Measurements from ENCODE around the gene SLC3A2. TPM values are rescaled to one million over a fixed set of nuclear protein-coding genes. Genes with fewer than 3 reads are reported as not detected.
A peak's percentile ranks its signal among the peaks of the same experiment; 100 is the strongest.

SLC3A2 gene
- total and polyA plus RNA-seq, 5 donors from 2014 or later, result 158 to 277 (median 169) TPM

DNA sequence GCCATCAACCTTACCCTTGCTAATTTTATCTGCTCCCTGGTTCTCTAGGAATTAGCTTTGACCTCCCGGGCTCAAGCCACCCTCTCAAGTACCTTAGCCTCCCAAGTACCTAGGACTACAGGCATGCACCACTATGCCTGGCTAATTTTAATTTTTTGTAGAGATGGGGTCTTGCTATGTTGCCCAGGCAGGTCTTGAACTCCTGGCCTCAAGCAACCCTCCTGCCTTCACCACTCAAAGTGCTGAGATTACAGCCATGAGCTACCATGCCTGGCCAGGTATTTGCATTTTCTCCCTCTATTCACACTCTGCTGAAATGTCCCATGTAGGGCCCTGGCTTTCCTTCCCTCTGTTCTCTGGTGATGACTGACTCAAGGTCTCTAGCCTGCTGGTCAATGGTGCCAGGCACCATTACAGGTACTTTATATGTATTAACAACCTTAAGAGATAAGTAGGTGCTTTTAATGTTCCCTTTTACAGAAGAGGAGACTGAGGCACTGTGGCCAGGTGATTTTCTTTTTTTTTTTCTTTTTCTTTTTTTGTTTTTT is 32.9 kb upstream of the SLC3A2 start:
- Mint-ChIP-seq H3K4me3 (peak overlapping the region in 2 of 4 donors; percentile 10 to 11), H3K9me3 (no peaks in the 10 kb centered on the region)
- no peaks in the 10 kb centered on the region for H3K9me3 ChIP-seq (ENCODE audit: control insufficient read depth in 2 of 2, low read length in 2 of 2)

DNA sequence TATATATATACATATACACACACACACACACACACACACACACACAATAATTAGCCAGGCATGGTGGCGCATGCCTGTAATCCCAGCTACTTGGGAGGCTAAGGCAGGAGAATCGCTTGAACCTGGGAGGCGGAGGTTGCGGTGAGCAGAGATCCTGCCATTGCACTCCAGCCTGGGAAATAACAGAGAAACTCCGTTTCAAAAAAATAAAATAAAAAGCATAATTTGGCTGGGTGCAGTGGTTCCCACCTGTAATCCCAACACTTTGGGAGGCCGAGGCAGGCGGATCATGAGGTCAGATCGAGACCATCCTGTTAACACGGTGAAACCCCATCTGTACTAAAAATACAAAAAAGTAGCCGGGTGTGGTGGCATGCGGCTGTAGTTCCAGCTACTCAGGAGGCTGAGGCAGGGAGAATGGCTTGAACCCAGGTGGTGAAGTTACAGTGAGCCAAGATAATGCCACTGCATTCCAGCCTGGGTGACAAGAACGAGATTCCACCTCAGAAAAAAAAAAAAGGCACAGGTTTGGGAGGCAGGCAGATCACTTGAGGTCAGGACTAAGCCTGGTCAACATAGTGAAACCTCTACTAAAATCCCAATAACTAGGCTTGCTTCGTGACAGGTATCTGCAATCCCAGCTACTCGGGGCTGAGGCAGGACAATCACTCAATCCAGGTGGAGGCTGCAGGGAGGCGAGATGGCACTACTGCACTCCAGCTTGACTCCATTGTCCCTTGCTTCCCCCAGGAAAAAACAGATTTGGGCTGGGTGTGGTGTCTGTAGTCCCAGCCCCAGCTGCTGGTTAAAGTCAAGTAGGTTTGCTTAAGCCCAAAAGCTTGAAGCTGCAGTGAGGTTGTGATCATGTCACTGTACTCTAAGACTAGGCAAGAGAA is 29.5 kb upstream of the SLC3A2 start:
- peaks cover 35% of the 10 kb centered on the region for H3K36me3 ChIP-seq (ENCODE audit: control insufficient read depth, insufficient read depth, low read length)
- ATAC-seq (ENCODE audit: low read depth in 2 of 2), result no peak
- Mint-ChIP-seq H3K27ac (peak overlapping the region; percentile 75 to 91 (median 79)), H3K36me3 (peaks cover 35% of the 10 kb centered on the region), H3K27me3 (no peaks in the 10 kb centered on the region), H3K9me3 (no peaks in the 10 kb centered on the region), H3K4me3 (peak overlapping the region; percentile 11 to 96 (median 42)), H3K4me1 (peaks cover 18 to 55% (median 35%) of the 10 kb centered on the region in 4 donors)
- H3K9me3 ChIP-seq (ENCODE audit: control insufficient read depth in 2 of 2, low read length in 2 of 2), result no peaks in the 10 kb centered on the region
- H3K4me1 ChIP-seq (ENCODE audit: control insufficient read depth, insufficient read depth, low read length, poor library complexity, severe bottlenecking), result peaks cover 33% of the 10 kb centered on the region
- H3K27me3 ChIP-seq (ENCODE audit: control insufficient read depth, insufficient read depth, low read length), result no peaks in the 10 kb centered on the region
- peak overlapping the region; percentile 47 for H3K27ac ChIP-seq (ENCODE audit: insufficient read depth, low read length, poor library complexity, severe bottlenecking)
- H3K4me3 ChIP-seq (ENCODE audit: low read depth, low read length), result peak overlapping the region; percentile 21
- peak in 1 of 3 donors; percentile 34 for DNase-seq

More for the DNA sequence above, 32.9 kb upstream of the SLC3A2 start:
- Histone ChIP-seq H3K4me1 (ENCODE audit: control insufficient read depth, insufficient read depth, low read length, poor library complexity, severe bottlenecking) (peaks cover 7% of the 10 kb centered on the region), H3K27ac (ENCODE audit: insufficient read depth, low read length, poor library complexity, severe bottlenecking) (no peak overlapping the region), H3K4me3 (ENCODE audit: low read depth, low read length) (no peak overlapping the region), H3K27me3 (ENCODE audit: control insufficient read depth, insufficient read depth, low read length) (no peaks in the 10 kb centered on the region), H3K36me3 (ENCODE audit: control insufficient read depth, insufficient read depth, low read length) (peaks cover 16% of the 10 kb centered on the region)
- H3K27me3 Mint-ChIP-seq, result no peaks in the 10 kb centered on the region
- ATAC-seq (ENCODE audit: low read depth in 2 of 2), result no peak
- peaks cover 11% of the 10 kb centered on the region for H3K36me3 Mint-ChIP-seq
- DNase-seq, result no peak
- H3K4me1 Mint-ChIP-seq, result peaks cover 6 to 27% (median 12%) of the 10 kb centered on the region in 4 donors
- peak overlapping the region in 2 of 3 donors; percentile 25 to 26 for H3K27ac Mint-ChIP-seq

DNA sequence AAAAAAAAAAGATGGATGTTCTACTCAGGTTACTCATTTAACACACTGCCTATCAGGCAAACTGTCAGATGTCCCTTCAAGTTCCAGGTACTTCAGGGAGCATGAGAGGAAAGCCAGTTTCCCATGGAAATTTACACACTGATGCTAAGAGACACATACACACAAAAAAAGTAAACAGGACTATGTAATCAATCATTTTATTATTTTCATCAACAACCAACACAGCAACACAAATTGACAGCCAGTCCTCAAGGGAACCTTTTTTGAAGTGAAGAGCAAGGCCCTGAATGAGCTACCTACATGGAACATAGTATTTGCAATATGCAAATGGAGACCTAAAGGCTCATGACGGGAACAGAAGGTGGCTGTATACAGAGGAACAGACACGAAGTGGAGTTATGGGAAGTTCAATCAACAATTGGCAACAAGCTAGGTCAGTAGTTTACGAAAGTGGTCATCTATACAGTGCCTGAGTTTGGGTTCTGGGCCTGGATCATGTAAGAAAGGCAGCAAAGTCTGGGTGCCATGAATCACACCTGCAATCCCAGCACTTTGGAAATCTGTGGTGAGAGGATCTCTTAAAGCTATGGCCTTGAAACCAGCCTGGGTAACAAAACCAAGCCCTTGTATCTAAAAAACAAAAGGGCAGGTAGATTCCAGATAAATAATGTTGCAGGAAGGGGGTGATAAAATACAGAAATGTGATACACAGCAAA is 28.7 kb upstream of the SLC3A2 start:
- ATAC-seq (ENCODE audit: low read depth in 2 of 2) (no peak), DNase-seq (no peak)
- peak overlapping the region; percentile 95 for H3K4me3 ChIP-seq (ENCODE audit: low read depth, low read length)
- no peaks in the 10 kb centered on the region for H3K27me3 ChIP-seq (ENCODE audit: control insufficient read depth, insufficient read depth, low read length)
- peaks cover 35% of the 10 kb centered on the region for H3K36me3 ChIP-seq (ENCODE audit: control insufficient read depth, insufficient read depth, low read length)
- peaks cover 35% of the 10 kb centered on the region for H3K36me3 Mint-ChIP-seq
- H3K27ac ChIP-seq (ENCODE audit: insufficient read depth, low read length, poor library complexity, severe bottlenecking), result peak overlapping the region; percentile 47
- H3K9me3 ChIP-seq (ENCODE audit: control insufficient read depth in 2 of 2, low read length in 2 of 2), result no peaks in the 10 kb centered on the region
- H3K4me3 Mint-ChIP-seq, result peak overlapping the region; percentile 11 to 96 (median 42)
- H3K4me1 Mint-ChIP-seq, result peaks cover 18 to 60% (median 37%) of the 10 kb centered on the region in 4 donors
- H3K27me3 Mint-ChIP-seq, result no peaks in the 10 kb centered on the region
- peaks cover 41% of the 10 kb centered on the region for H3K4me1 ChIP-seq (ENCODE audit: control insufficient read depth, insufficient read depth, low read length, poor library complexity, severe bottlenecking)
- no peaks in the 10 kb centered on the region for H3K9me3 Mint-ChIP-seq
- peak overlapping the region; percentile 75 to 91 (median 79) for H3K27ac Mint-ChIP-seq

DNA sequence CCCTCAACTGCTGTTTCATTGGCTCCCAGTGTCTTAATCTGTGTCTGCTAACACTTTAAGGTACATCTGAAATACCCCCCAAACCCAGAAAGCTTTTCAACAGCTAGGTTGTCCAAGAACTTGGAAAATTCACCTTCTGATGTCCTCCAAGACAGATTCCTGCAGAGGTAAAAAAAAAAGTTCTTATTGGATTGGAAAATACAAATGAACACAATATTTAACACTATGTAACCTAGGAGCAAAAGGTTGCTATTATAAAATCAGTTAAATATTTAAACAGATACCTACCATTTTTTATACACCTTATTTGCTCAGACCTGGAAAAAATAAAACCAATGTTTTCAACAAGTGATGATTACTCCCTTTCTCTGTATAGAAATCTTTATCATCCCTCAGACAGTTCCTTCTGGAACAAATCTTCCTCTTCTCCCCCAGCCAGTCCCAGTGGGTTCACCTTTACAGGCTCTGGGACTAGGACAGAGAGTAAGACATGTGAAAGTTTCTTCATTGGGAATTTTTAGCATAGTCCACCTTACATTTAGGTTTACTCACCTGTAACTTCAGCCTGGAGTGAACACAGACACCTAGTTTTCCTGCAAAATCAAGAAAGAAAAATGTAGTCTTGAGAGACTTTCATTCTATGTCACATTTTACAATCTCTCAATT is 28.0 kb upstream of the SLC3A2 start:
- ATAC-seq (ENCODE audit: low read depth in 2 of 2) (no peak), DNase-seq (no peak)
- Mint-ChIP-seq H3K36me3 (peaks cover 35% of the 10 kb centered on the region), H3K4me3 (peak overlapping the region; percentile 96 to 98 (median 96)), H3K27ac (peak overlapping the region; percentile 32 to 94 (median 91)), H3K27me3 (no peaks in the 10 kb centered on the region), H3K9me3 (no peaks in the 10 kb centered on the region), H3K4me1 (peaks cover 19 to 64% (median 40%) of the 10 kb centered on the region in 4 donors)
- Histone ChIP-seq H3K9me3 (ENCODE audit: control insufficient read depth in 2 of 2, low read length in 2 of 2) (no peaks in the 10 kb centered on the region), H3K4me3 (ENCODE audit: low read depth, low read length) (peak overlapping the region; percentile 95), H3K27ac (ENCODE audit: insufficient read depth, low read length, poor library complexity, severe bottlenecking) (peak overlapping the region; percentile 77), H3K36me3 (ENCODE audit: control insufficient read depth, insufficient read depth, low read length) (peaks cover 35% of the 10 kb centered on the region), H3K4me1 (ENCODE audit: control insufficient read depth, insufficient read depth, low read length, poor library complexity, severe bottlenecking) (peaks cover 41% of the 10 kb centered on the region), H3K27me3 (ENCODE audit: control insufficient read depth, insufficient read depth, low read length) (no peaks in the 10 kb centered on the region)

DNA sequence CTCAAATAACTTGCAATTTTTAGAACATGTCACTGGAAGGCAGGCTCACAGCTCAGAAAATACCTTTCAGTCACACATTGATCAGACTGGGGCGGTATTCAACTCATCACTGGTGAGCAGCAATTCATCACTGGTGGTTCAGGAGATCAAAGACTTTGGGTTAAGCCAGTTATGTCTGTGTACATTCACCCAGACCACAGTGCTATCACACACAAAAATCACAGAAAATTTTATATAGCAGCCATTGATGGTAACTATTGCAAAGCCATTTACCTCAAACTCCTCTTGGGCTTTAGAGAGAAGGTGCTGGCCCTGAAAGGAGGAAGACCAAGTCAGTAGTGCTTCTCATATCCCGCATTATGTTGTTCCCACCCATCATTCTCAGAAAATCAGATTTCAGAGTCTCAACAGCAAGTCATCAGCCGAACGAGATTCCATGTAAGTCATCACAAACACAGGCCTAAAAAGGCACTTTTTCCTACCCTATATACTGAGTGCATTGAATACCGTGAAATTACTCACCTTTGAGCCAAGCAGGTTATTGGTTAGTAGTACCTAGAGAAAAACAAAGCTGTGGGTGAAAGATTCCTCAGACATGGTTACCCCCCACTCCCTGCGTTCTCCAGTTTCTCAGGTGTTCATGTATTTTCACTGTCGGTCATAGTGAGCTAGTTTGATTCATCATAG is 27.3 kb upstream of the SLC3A2 start:
- H3K4me1 Mint-ChIP-seq, result peaks cover 22 to 66% (median 42%) of the 10 kb centered on the region in 4 donors
- Histone ChIP-seq H3K4me1 (ENCODE audit: control insufficient read depth, insufficient read depth, low read length, poor library complexity, severe bottlenecking) (peaks cover 41% of the 10 kb centered on the region), H3K27ac (ENCODE audit: insufficient read depth, low read length, poor library complexity, severe bottlenecking) (peak overlapping the region; percentile 77), H3K27me3 (ENCODE audit: control insufficient read depth, insufficient read depth, low read length) (no peaks in the 10 kb centered on the region), H3K4me3 (ENCODE audit: low read depth, low read length) (peak overlapping the region; percentile 95), H3K36me3 (ENCODE audit: control insufficient read depth, insufficient read depth, low read length) (peaks cover 35% of the 10 kb centered on the region), H3K9me3 (ENCODE audit: control insufficient read depth in 2 of 2, low read length in 2 of 2) (no peaks in the 10 kb centered on the region)
- H3K4me3 Mint-ChIP-seq, result peak overlapping the region; percentile 96 to 98 (median 96)
- H3K9me3 Mint-ChIP-seq, result no peaks in the 10 kb centered on the region
- DNase-seq (peak in 1 of 3 donors; percentile 41), ATAC-seq (ENCODE audit: low read depth in 2 of 2) (no peak)
- no peaks in the 10 kb centered on the region for H3K27me3 Mint-ChIP-seq
- H3K27ac Mint-ChIP-seq, result peak overlapping the region; percentile 91 to 98 (median 94)
- H3K36me3 Mint-ChIP-seq, result peaks cover 35% of the 10 kb centered on the region

DNA sequence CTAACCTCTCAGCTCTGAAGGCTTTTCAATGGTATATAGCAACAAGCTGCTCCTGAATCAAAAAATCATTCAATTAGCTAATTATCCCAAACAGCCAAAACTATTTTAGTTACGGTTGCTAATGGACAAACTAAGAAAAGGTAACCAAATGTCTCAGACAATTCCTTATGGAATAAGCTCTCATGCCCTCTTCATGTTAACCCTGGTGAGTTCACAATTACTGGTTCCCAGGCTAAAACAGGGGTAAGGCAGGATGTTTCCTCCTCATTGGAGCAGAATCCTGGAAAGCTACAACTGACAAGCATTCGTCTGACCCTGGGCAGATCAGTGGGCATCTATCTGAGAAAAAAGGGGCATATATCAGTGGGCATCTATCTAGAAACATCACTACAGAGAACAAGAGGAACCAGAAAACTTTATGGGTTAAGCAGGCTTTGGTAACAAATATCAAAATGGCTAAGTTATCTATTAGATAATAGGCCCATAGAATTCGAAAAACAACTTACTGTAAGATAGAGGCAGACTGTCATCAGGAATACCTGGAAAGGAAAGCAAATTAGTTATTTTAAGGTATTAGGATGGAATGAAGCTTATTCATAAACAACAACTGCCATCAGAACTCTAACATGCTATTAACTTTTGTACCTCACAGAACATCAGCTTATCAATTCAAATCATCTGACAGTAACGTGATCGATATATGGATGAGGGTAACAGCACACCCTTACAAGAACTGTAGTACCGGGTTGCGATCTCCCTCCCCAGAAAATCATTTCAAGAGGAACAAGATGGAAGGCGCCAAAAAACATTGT is 26.5 kb upstream of the SLC3A2 start:
- no peaks in the 10 kb centered on the region for H3K9me3 ChIP-seq (ENCODE audit: control insufficient read depth in 2 of 2, low read length in 2 of 2)
- Mint-ChIP-seq H3K9me3 (no peaks in the 10 kb centered on the region), H3K27me3 (no peaks in the 10 kb centered on the region), H3K36me3 (peaks cover 35% of the 10 kb centered on the region), H3K4me1 (peaks cover 22 to 64% (median 42%) of the 10 kb centered on the region in 4 donors), H3K27ac (peak overlapping the region; percentile 94 to 98 (median 97)), H3K4me3 (peak overlapping the region; percentile 96 to 98 (median 96))
- peaks cover 41% of the 10 kb centered on the region for H3K4me1 ChIP-seq (ENCODE audit: control insufficient read depth, insufficient read depth, low read length, poor library complexity, severe bottlenecking)
- H3K36me3 ChIP-seq (ENCODE audit: control insufficient read depth, insufficient read depth, low read length), result peaks cover 35% of the 10 kb centered on the region
- ATAC-seq (ENCODE audit: low read depth in 2 of 2) (no peak), DNase-seq (peak in 1 of 3 donors; percentile 37)
- peak overlapping the region; percentile 77 for H3K27ac ChIP-seq (ENCODE audit: insufficient read depth, low read length, poor library complexity, severe bottlenecking)
- no peaks in the 10 kb centered on the region for H3K27me3 ChIP-seq (ENCODE audit: control insufficient read depth, insufficient read depth, low read length)
- H3K4me3 ChIP-seq (ENCODE audit: low read depth, low read length), result peak overlapping the region; percentile 95

Measured in CD4-positive, CD25-positive, alpha-beta regulatory T cell (primary cell).